Transverse colon (tissue), 3 donors: ENCODE data around the gene GPR39.

Experiments
- CTCF ChIP-seq, 5 experiments: fragments of 200-600 bp in 3 of 5; fragments of 450-650 bp in 2 of 5; sonication (generic) in 3 of 5; IDR thresholded peaks; 1 replicate in 2 of 5; 2 replicates in 3 of 5; pipeline ENCODE4 v1.5.1; 2016 to 2017; ENCODE audit warnings: antibody characterized with exemption in 5 of 5, inconsistent platforms in 3 of 5, mild to moderate bottlenecking in 2 of 5, moderate library complexity in 1 of 5
- EP300 ChIP-seq: sonication (generic); formaldehyde crosslinking; IDR thresholded peaks from one replicate; pipeline ENCODE4 v1.6.1; 2017; ENCODE audit warnings: antibody characterized with exemption, low read depth
- POLR2A ChIP-seq: fragments of 450-650 bp; IDR thresholded peaks from one replicate; pipeline ENCODE4 v1.6.1; 2016; ENCODE audit warnings: antibody characterized with exemption, mild to moderate bottlenecking, moderate library complexity

DNA sequence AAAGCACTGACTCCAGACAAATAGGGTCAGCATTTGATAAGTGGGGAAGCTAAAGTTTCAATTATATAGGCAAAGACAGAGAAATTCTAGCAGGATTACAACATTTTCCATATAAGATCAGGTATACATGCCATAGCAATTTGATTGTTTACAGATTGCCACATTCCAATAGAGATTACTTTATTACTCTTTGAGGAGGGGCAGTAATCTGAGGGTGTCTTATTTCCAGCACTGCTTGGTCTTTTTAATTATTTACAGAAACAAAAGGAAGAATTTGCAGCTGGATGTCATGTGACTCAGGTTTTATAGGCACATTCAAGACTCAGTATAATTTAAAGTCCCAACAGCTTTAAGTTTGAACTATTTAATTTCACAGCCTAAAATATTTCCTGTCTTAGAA is 42.5 kb upstream of the GPR39 start:
- TF ChIP-seq EP300 = no peak
- TF ChIP-seq CTCF (IDR thresholded peaks at IDR 0.05) = no peak
- TF ChIP-seq POLR2A = no peak
